WTC11 (cell line): Measurements from ENCODE around the gene SERPINE1.

Experiments
- CTCF ChIP-seq: fragments of 200-600 bp; IDR thresholded peaks from 2 replicates; pipeline ENCODE4 v1.8.0; 2022; ENCODE audit warnings: antibody characterized with exemption
- E2F4 ChIP-seq: sonication (generic); formaldehyde crosslinking; IDR thresholded peaks from 2 replicates; pipeline ENCODE4 v1.8.1; 2022; ENCODE audit warnings: low read depth, mild to moderate bottlenecking, moderate library complexity, missing genetic modification reagents, borderline replicate concordance
- NFE2L1 ChIP-seq: sonication (generic); formaldehyde crosslinking; IDR thresholded peaks from 2 replicates; pipeline ENCODE4 v1.8.1; 2023; ENCODE audit warnings: missing genetic modification reagents
- TEAD4 ChIP-seq: sonication (generic); formaldehyde crosslinking; IDR thresholded peaks from 2 replicates; pipeline ENCODE4 v1.8.0; 2022; ENCODE audit warnings: mild to moderate bottlenecking, missing genetic modification reagents

GRCh38 chr7:101165958-101166647 is 39.2 kb downstream of the SERPINE1 start:
- TF ChIP-seq CTCF (no peak), NFE2L1 (CRISPR knock-in tag) (no peak), TEAD4 (no peak), E2F4 (CRISPR knock-in tag) (no peak)
